Uterus (tissue), 4 donors: Measurements from ENCODE around the gene PDE6A. TPM values are rescaled to one million over a fixed set of nuclear protein-coding genes. Genes with fewer than 3 reads are reported as not detected.
"Not testable (repeated sequence)": the region's sequence is repeated elsewhere in the genome, so short reads cannot be mapped to it uniquely, and the experiment has no call there.

Experiments
- DNase-seq, 2 donors: peaks; one replicate each; pipeline ENCODE4 v3.0.0-alpha.2; 2019 to 2020
- H3K27ac ChIP-seq, 2 donors: fragments of 200-600 bp; sonication (generic); 1 replicate in 1 of 2; 2 replicates in 1 of 2; pipeline ENCODE4 v1.5.1; 2016 to 2018
- H3K27me3 ChIP-seq, 2 donors: fragments of 200-600 bp; sonication (generic); one replicate each; pipeline ENCODE4 v1.5.1; 2018 to 2019; ENCODE audit warnings: control low read depth in 1 of 2
- H3K36me3 ChIP-seq, 2 donors: fragments of 200-600 bp; sonication (generic); one replicate each; pipeline ENCODE4 v1.5.1; 2019; ENCODE audit warnings: control low read depth in 1 of 2
- H3K4me1 ChIP-seq, 2 donors: fragments of 200-600 bp; sonication (generic); one replicate each; pipeline ENCODE4 v1.5.1; 2018 to 2019; ENCODE audit warnings: control low read depth in 1 of 2
- H3K4me3 ChIP-seq, 2 donors: fragments of 200-600 bp; sonication (generic); 1 replicate in 1 of 2; 2 replicates in 1 of 2; pipeline ENCODE4 v1.5.1; 2018 to 2019; ENCODE audit warnings: mild to moderate bottlenecking in 1 of 2
- H3K9me3 ChIP-seq, 2 donors: fragments of 200-600 bp; sonication (generic); one replicate each; pipeline ENCODE4 v1.5.1; 2019; ENCODE audit warnings: control low read depth in 1 of 2
- POLR2A ChIP-seq, 2 donors: fragments of 450-650 bp; IDR thresholded peaks; one replicate each; pipeline ENCODE4 v1.6.1; 2016; ENCODE audit warnings: antibody characterized with exemption in 2 of 2, mild to moderate bottlenecking in 1 of 2, moderate library complexity in 1 of 2
- intact Hi-C: fragments of 100-400 bp; cut with DNase I; formaldehyde crosslinking; loops from one replicate; pipeline ENCODE4 v1.15.1; 2023; ENCODE audit warnings: low total_unique reads
- total RNA-seq, 4 donors: library from RNA; depleted of rRNA in 3 of 4; stranded (reverse); fragments of >200 nt in 3 of 4; gene quantifications; one replicate each; pipeline versions ENCODE4 v1.1.0 to v1.2.4, GENCODE V29; 2014 to 2023
- TF ChIP-seq, protein P1 (sequence below), 4 experiments: fragments of 200-600 bp in 2 of 4; fragments of 450-650 bp in 2 of 4; sonication (generic) in 2 of 4; IDR thresholded peaks; one replicate each; pipeline ENCODE4 v1.5.1; 2016 to 2019; ENCODE audit warnings: antibody characterized with exemption in 4 of 4, mild to moderate bottlenecking in 2 of 4, moderate library complexity in 1 of 4
- donor health status: DM: yes; HTN: yes; CAD: no.

The PDE6A gene
- total RNA-seq, 4 donors from 2014 or later: 0.07 TPM; not detected in 3

GRCh38 chr5:149863176-149863575 is 81.4 kb downstream of the PDE6A start:
- intact Hi-C loops: no loop called here
- DNase-seq: no peak
- Histone ChIP-seq H3K9me3 (no peaks in the 10 kb centered on the region), H3K4me1 (no peaks in the 10 kb centered on the region), H3K36me3 (no peaks in the 10 kb centered on the region), H3K27ac (no peak overlapping the region), H3K27me3 (no peaks in the 10 kb centered on the region), H3K4me3 (no peak overlapping the region)
- TF ChIP-seq POLR2A (IDR thresholded peaks at IDR 0.05): no peak
- TF ChIP-seq, protein P1, sequence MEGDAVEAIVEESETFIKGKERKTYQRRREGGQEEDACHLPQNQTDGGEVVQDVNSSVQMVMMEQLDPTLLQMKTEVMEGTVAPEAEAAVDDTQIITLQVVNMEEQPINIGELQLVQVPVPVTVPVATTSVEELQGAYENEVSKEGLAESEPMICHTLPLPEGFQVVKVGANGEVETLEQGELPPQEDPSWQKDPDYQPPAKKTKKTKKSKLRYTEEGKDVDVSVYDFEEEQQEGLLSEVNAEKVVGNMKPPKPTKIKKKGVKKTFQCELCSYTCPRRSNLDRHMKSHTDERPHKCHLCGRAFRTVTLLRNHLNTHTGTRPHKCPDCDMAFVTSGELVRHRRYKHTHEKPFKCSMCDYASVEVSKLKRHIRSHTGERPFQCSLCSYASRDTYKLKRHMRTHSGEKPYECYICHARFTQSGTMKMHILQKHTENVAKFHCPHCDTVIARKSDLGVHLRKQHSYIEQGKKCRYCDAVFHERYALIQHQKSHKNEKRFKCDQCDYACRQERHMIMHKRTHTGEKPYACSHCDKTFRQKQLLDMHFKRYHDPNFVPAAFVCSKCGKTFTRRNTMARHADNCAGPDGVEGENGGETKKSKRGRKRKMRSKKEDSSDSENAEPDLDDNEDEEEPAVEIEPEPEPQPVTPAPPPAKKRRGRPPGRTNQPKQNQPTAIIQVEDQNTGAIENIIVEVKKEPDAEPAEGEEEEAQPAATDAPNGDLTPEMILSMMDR (IDR thresholded peaks at IDR 0.05): no peak

DNA sequence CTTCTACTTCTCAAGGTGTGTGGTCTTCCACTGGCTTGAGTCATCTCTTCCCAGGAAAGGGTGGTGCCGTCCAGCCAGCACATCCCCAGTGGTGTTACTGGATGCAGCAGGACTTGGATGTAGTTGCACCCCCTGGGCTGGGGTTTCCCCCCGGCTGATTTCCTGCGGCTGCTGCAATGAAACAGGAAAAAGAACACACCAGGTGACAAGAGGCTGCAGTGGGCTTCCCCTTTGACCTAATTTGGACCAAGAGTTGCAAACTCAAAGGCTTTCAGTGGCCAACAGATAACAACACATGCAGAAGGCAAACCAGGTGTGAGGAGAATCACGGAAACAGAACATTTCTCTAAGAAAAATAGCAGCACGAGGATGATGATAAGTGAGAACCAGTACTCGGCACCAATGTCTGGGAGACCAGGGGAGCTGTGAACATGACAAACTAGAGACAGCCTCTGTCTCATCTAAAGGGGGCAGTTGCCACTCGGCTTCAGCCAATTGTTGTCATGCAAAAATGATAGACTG is 83.7 kb downstream of the PDE6A start:
- H3K4me3 ChIP-seq: no peak overlapping the region
- H3K4me1 ChIP-seq: no peaks in the 10 kb centered on the region
- H3K36me3 ChIP-seq: no peaks in the 10 kb centered on the region
- H3K9me3 ChIP-seq: no peaks in the 10 kb centered on the region
- H3K27ac ChIP-seq: no peak overlapping the region
- intact Hi-C loops: no loop called here
- TF ChIP-seq, protein P1 (IDR thresholded peaks at IDR 0.05): no peak
- TF ChIP-seq POLR2A (IDR thresholded peaks at IDR 0.05): no peak
- H3K27me3 ChIP-seq: no peaks in the 10 kb centered on the region
- no peak for DNase-seq

DNA sequence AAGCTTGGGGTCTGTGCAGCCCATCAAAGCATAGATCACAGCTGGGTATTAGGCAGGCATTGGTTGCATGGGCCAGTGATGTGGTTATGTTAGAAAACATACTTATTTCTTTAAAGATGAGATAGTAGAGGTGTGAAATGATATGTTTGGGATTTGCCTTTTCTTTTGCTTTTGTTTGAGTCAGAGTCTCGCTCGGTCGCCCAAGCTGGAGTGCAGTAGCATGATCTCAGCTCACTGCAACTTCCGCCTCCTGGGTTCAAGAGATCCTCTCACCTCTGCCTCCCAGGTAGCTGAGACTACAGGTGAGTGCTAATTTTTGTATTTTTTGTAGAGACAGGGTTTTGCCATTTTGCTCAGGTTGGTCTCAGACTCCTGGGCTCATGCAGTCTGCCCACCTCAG is 84.8 kb downstream of the PDE6A start:
- Histone ChIP-seq H3K27me3 (no peaks in the 10 kb centered on the region), H3K36me3 (no peaks in the 10 kb centered on the region), H3K9me3 (no peaks in the 10 kb centered on the region), H3K27ac (no peak overlapping the region), H3K4me3 (no peak overlapping the region), H3K4me1 (no peaks in the 10 kb centered on the region)
- TF ChIP-seq, protein P1 (IDR thresholded peaks at IDR 0.05): no peak
- TF ChIP-seq POLR2A (IDR thresholded peaks at IDR 0.05): no peak
- DNase-seq: no peak
- intact Hi-C loops: no loop called here

DNA sequence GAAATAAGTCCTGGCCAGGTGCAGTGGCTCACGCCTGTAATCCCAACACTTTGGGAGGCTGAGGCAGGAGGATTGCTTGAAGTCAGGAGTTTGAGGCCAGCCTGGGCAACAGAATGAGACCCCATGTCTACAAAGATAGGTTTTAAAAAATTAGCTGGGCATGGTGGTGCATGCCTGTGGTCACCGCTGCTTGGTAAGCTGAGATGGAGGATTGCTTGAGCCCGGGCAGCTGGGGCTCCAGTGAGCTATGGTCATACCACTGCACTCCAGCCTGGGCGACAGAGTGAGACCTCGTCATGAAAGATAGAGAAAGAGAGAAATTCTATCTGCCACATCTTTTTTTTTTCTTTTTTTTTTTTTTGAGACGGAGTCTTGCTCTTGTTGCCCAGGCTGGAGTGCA is 86.1 kb downstream of the PDE6A start:
- H3K27me3 ChIP-seq, DNase-seq, H3K4me1 ChIP-seq, H3K9me3 ChIP-seq, H3K27ac ChIP-seq, intact Hi-C loops, H3K4me3 ChIP-seq, H3K36me3 ChIP-seq: not testable (repeated sequence)

DNA sequence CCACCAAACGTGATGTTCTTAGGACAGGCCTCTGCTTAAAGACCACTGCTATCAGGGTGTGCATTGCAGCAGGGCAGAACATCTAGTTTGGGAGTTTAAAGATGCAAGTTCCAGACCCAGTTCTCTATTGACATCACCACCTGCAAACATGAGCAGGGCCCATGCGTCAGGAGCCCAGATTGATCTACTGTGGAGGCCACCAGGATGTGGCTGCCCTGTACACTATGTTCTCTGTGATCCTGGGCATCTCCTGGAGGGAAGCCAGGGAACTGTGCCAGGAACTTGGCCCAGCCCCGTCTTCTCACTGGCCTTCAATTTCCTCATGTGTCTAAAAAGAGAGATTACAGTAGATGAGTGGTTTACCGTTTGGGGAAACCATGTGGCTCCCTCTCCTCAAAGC is 87.1 kb downstream of the PDE6A start:
- H3K4me1 ChIP-seq: no peaks in the 10 kb centered on the region
- TF ChIP-seq, protein P1 (IDR thresholded peaks at IDR 0.05): no peak
- no peak for TF ChIP-seq POLR2A (IDR thresholded peaks at IDR 0.05)
- H3K4me3 ChIP-seq: no peak overlapping the region
- no peaks in the 10 kb centered on the region for H3K36me3 ChIP-seq
- intact Hi-C loops: no loop called here
- peak; percentile 32 to 61 for DNase-seq
- no peaks in the 10 kb centered on the region for H3K27me3 ChIP-seq
- no peak overlapping the region for H3K27ac ChIP-seq
- no peaks in the 10 kb centered on the region for H3K9me3 ChIP-seq

DNA sequence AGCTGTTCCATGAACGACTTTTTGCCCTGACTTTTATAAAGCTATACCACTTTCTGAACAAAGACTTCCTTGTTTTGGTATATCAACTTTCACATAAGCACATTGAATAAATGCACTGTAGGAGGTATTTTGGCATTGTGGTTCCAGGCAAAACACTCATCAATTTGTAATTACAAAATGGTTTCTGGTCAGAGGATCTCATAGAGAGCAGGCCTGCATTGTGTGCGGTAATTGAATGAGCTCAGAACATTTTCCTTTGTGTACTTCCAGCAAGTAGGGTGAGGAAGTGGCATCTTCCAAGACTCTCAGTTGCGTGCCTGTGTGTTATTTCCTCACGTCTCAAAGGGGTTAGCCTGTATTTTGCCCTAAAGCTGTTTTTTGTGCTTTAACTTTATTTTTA is 89.2 kb downstream of the PDE6A start:
- Histone ChIP-seq H3K36me3 (no peaks in the 10 kb centered on the region), H3K4me1 (no peaks in the 10 kb centered on the region), H3K9me3 (no peaks in the 10 kb centered on the region), H3K27ac (no peak overlapping the region), H3K27me3 (no peaks in the 10 kb centered on the region), H3K4me3 (no peak overlapping the region)
- intact Hi-C loops: no loop called here
- no peak for TF ChIP-seq POLR2A (IDR thresholded peaks at IDR 0.05)
- TF ChIP-seq, protein P1 (IDR thresholded peaks at IDR 0.05): no peak
- DNase-seq: no peak
